GM18526 (cell line): Measurements from ENCODE around the gene NTRK2.

Experiments used
- POLR2A ChIP-seq: IDR thresholded peaks from 3 replicates; pipeline ENCODE4 v1.6.1; 2011; ENCODE audit not compliant: insufficient read length; ENCODE audit errors: extremely low read depth

NTRK2 gene

DNA sequence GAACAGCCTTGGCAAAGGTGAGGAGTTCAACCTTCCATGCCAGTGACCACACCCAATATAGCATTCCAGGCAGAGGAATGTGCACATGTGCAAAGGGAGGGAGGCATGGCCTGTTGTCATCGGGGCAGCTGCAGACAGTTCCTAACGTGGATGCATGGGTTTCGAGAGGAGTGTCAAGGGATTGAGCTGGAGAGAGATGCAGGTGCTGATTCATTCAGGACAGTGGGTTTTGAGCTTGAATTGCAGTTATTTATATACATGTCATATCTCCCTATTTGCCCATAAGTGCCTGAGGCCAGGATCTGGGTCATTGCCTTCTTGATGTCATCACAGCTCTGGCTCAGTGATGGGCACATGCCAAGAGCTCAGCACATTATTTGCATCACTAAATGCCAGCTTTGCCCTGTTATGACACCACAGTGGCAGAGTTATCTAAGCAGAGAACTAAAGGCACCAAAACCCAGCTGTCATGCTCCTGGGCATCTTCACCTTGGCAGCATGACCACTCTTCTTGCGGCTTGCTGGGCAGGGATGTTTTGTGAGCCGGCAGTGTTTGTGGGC, 278.0 kb downstream of the NTRK2 start:
- TF ChIP-seq POLR2A, result no peak

DNA sequence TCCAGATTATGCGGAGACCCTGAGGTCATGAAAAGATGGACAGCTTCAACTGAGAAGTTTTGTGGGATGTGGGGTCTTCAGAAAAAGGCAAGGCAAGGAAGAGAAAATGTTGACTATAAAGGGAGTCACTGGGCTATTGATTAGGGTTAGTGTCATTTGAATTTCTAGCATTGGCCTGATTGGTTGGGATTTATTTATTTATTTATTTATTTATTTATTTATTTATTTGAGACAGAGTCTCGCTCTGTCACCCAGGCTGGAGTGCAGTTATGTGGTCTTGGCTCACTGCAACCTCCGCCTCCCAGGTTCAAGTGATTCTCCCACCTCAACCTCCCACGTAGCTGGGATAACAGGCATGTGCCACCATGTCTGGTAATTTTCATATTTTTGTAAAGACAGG, 279.7 kb downstream of the NTRK2 start:
- TF ChIP-seq POLR2A, result no peak

DNA sequence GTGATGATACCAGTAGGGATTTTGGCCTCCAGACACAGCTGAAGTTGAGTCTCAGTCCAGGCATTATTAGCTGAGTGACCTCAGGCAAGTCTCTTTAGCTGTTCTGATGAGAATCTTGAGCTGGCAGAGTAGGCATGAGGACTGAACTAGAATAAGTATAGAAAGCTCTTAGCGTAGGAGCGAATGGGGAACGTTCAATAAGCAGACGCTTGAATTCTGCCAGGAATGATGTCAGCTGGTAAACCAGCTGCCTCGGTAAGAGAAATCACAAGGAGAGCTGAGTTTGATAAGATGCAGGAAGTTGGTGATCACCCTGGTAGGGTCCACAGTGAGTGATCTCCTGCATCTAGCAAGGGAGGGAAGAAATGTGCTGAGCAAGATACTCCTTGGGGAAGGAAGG, 280.4 kb downstream of the NTRK2 start:
- TF ChIP-seq POLR2A, result no peak

DNA sequence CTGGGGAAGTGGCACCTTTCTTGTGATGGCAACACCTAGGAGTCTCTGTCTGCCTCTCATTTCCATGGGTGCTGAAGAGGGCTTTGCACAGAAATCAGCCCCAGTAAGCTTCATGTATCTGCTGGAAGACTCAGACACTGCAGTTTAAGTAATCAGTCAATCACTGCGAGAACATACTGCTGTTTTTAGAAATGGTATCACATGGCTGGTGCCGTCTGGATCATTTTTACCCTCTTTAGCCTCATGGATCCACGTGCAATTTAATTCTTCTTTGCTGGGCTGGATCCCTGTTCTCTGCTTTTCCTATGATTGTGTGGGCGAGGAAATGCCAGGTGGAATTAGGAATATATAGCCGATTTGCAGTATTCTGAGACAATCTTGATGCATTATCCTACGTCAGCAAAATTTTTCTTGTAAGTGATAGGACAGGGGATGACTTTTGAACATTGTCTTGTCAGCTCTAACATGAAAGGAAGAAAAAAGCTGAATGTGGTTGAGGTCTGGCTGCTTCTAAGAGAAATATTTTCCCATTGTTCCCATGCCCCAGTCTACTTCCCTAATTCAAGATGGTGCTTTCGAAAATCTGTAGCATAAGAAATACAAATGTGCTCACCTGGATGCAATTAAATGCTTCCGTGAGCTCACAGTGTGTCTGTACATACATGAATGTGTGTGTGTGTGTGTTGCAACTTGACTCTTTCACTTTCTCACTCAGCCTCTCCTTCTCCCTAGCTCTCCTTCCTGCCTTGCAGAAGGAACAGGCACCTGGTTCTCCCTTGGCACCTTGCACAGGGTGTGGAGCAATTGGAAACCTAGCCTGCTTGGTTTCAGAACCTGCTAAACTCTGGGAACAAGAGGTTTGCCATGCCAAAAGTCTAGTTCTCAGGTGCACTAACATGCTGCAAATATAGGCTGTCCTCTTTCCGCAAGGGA, 281.6 kb downstream of the NTRK2 start:
- TF ChIP-seq POLR2A, result no peak

DNA sequence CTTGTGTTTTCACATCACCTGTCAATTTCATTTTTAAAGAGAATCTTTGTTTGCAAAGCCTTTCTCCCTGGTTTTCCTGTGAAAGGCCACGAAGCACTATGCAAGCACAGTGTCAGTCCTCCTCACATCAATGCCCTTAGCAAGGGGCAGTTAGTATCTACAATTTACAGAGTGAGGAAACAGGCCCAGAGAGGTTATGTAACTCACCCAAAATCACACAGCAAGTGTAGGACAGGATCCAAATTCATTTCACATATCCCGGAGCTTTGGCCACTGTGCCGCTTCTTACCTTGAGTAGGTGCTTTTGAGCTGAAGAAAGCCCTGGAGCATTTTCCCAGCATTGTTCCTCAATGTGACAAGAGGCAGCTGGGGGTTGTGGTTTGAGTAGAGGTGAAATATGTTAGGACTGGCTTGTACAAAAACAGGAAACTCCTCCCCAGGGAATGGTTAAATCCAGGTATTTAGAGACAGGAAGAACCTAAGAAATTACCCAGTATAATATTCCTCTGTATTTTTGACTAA, 283.8 kb downstream of the NTRK2 start:
- no peak for TF ChIP-seq POLR2A

DNA sequence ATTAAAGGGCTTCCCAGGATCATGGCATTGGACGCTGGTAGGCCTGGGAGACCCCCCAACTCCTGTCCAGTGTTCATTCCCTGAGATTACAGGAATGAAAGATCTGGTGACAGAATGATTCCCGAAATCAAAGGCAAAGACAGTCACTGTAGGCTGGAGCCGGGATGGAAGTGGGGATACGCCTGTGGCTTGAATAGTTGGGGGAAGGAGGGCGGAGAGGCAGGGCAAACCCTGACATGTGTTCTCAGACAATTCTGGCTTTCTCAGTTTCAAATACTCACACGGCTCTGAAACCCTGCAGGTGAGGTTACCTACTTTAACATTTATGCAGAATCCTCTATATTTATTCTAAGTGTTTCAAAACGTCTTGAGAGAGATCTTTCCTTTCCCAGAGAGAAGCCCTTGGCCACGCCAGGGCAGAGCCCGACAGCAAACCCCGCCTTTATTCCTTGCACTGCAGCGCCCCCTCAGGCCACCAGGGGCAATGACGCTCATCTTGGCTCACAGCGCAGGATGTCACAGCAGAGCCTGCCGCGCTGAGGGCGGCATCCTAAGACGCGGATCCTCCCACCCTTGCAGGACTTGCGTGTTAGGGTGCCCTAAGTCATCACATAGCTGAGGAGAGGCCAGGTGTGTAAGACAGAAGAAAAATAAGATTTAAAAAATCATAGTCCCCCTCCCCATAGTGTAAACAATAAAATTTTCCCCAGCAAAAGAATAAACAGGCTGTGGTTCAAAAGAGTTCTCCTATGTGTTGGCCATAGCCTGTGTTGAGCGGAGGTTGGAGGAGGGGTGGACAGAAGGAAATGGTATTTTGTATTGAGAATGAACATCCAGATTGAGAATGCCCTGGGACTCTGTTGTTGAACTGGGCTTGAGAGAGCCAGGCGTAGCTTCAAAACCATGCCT, 284.5 kb downstream of the NTRK2 start:
- no peak for TF ChIP-seq POLR2A

DNA sequence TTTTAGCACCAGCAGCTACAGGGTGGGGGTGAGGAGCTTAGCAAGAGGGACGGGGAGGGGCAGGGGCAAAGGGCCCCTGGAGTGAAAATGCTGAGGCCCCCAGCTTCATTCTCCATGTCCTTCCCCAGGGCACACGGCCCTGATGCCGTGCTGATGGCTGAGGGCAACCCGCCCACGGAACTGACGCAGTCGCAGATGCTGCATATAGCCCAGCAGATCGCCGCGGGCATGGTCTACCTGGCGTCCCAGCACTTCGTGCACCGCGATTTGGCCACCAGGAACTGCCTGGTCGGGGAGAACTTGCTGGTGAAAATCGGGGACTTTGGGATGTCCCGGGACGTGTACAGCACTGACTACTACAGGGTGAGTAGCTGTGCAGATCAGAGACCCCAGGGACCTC, 285.6 kb downstream of the NTRK2 start:
- no peak for TF ChIP-seq POLR2A

DNA sequence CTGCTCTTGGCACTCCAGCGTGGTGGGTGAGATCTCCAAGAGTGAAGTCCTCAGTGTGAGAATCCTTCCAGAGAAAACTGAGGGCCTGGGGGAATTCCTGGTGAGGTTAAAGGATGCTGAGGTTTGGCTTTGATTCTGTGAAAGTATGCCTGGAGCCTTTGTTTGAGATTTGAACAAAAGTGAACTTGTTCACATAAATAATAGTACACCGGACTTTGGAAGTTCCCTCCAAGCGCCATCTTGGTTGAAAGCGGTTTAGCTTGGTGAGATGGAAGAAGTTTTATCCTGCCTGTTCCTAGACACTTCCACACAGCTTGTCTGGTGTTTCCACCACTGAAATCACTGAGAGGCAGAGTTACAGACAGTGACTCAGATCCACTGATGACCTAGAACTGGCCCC, 286.4 kb downstream of the NTRK2 start:
- no peak for TF ChIP-seq POLR2A

DNA sequence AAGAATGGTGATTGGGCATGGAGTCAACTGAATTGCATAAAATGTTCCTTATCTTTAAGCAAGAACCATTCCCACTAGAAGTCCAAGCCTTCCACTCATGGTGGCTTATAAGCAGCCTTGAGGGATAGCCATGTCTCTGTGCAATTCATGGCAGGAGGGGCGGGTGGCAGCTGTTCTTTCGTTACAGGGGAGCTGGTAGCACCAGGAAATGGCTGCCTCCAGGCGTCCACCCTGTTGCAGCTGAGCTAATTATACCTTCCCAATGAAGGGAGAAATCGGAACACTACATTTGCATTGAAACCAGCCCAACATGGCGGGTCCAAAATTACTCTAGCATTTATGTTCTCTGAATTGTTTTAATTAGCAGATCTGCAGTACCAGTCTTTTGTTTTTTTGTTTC, 289.8 kb downstream of the NTRK2 start:
- TF ChIP-seq POLR2A, result no peak

DNA sequence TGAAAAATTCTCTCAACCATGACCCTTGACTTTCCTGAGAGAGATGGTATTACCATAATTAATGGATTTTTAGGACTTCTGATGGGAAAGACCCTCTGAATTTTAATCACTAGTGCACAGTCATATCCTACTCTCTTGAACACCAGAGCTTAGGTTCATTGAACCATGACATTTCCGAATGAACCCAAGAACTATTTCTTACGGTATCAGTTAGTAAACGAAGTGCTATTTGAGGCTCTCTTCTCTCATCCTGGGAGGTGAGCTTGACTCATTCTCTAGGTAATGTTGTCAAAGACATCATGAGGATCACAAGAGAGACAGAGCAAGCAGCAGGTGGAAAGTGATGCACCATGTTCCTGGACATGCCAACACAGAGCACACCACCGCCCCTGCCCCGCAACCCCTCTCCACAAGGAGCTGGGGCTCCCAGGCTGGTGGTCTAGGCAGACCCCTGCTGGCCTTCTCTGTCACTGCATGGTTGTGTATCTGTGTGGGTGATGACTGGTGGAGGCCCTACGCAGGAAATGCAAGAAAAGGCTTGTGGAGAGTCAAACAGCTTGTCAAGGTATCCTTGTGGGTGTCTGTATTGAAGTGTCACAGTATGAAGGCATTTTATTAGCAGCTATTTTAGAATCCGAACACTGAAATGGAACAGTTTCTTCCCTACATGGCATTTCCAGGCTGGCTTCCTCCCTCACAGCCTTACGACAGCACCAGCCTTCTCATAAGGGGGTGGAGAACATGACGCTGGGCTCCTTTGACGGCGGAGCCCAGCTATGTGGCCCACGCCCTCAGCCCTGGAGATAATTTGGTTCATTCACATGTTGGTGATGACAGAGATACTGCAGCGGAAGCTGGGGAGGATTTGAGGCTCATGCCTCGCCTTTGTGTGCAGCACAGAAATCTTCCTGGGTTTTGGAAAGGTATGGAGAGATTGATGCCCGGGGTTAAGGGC, 297.6 kb downstream of the NTRK2 start:
- TF ChIP-seq POLR2A, result no peak

DNA sequence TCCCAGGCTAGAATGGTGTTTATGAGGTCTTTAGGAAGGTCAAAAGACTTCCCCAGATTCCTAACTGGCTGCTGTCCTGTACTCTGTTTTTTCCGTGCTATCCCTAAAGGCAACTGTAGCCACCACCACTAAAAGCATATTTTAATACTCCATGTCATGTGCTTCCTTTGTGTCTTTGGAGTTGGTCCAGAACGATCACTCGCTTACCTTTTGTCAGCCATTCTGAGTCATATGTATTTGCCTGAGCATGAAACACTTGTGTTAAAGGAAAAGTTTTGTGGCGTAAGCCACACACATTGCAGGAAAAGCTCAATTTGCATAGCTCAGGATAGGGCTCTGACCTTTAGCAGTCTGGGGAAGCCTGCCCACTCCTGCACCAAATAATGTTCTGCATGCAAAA, 299.6 kb downstream of the NTRK2 start:
- TF ChIP-seq POLR2A, result no peak

DNA sequence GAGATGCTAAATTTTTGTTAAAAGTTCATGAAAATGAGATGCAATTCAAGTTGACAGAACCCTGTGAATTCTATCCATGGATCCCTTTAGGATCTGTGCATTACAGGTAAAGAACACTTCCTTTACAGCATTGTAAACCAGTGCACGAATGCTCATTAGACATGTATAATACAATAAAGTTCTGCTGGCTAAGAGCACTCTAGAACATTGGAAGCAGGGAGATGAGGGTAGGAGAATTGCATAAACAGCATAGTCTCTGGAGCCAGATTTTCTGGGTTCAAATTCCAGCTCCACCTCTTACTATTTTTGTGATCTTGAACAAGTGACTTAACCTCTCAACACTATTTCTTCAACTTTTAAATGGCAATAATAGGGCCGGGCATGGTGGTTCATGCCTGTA, 300.2 kb downstream of the NTRK2 start:
- no peak for TF ChIP-seq POLR2A

DNA sequence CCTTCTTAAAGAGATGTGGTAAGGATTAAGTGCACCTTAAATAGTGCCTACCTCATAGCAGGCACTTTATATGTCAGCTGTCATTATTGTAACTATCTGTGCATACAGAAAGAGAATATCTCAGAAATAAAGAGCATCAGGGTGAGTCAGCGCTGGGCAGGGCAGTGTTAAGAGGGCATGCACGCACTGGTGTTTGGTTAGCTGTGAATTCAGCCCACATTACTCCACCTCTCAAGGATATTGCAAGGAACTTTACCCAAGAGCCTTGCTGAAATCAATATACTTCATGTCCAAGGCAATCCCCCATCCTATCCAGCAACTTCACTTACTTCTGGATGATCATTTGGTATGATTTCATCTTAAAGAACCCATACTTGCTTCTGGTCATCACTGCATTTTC, 300.9 kb downstream of the NTRK2 start:
- TF ChIP-seq POLR2A, result no peak

DNA sequence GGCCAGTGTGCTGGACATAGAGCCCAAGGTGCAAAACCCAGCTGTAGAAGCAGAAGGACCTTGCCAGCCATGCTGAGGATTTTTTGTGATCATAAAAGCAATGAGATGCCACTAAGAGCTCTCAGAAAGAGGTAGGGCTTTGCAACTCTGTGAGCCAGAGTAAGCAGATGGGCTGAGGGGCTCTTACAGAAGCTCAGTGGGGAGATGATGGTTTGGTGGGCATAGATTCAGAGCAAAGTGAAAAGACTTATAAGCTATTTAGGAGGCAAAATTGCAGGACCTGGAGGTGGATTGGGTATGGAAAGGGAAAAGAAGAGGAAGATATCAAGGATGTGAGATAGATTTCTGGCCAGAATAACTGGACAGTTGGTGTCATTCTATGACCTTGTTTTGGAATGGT, 302.0 kb downstream of the NTRK2 start:
- no peak for TF ChIP-seq POLR2A
